HepG2 (cell line): ENCODE results near the gene PTPA. TPM values are rescaled to one million over a fixed set of nuclear protein-coding genes. Genes with fewer than 3 reads are reported as not detected.
A peak's percentile ranks its signal among the peaks of the same experiment; 100 is the strongest.

Source experiments
- MEIS1 ChIP-seq: sonication (generic); formaldehyde crosslinking; IDR thresholded peaks from 2 replicates; pipeline ENCODE4 v1.9.0; 2021; ENCODE audit warnings: mild to moderate bottlenecking, missing genetic modification reagents, moderate library complexity, borderline replicate concordance
- POLR2AphosphoS5 ChIP-seq: IDR thresholded peaks from 2 replicates; pipeline ENCODE4 v1.6.1; 2012; ENCODE audit warnings: low read depth, low read length
- ZNF138 ChIP-seq: sonication (generic); formaldehyde crosslinking; IDR thresholded peaks from 2 replicates; pipeline ENCODE4 v1.5.0; 2020; ENCODE audit warnings: mild to moderate bottlenecking, low read depth, missing genetic modification reagents
- ZNF430 ChIP-seq: sonication (generic); formaldehyde crosslinking; IDR thresholded peaks from 2 replicates; pipeline ENCODE4 v1.9.0; 2021; ENCODE audit warnings: mild to moderate bottlenecking, missing genetic modification reagents
- ZNF614 ChIP-seq: IDR thresholded peaks from 2 replicates; pipeline ENCODE4 v1.6.1; 2018; ENCODE audit warnings: missing biosample characterization, missing genetic modification reagents, inconsistent platforms, borderline replicate concordance
- polyA plus RNA-seq, 8 experiments: library from polyadenylated mRNA; depleted of rRNA in 3 of 8; stranded (reverse) in 7 of 8; unstranded in 1 of 8; fragments of >200 nt; fragmentation: Illumina TruSeq in 4 of 8; extraction: Trizol in 4 of 8; gene quantifications; 2 replicates each; pipeline versions ENCODE4 v1.2.1 to v1.2.3, GENCODE V29; 2011 to 2016; ENCODE audit warnings: low read depth in 4 of 8, missing spikeins in 1 of 8, mixed read lengths in 1 of 8; ENCODE audit not compliant: insufficient read depth in 1 of 8
- total RNA-seq, 5 experiments: library from RNA; depleted of rRNA; stranded (reverse); fragments of >200 nt; fragmentation: Illumina TruSeq; extraction: Trizol; gene quantifications; 2 replicates each; pipeline ENCODE4 v1.2.3, GENCODE V29; 2016; ENCODE audit warnings: low read depth in 1 of 5
- TF ChIP-seq, protein P1 (sequence below): sonication (generic); formaldehyde crosslinking; IDR thresholded peaks from 2 replicates; pipeline ENCODE4 v1.5.1; 2020; ENCODE audit warnings: mild to moderate bottlenecking, missing genetic modification reagents, moderate library complexity
- TF ChIP-seq, protein P2 (sequence below): IDR thresholded peaks from 2 replicates; pipeline ENCODE4 v1.6.1; 2016; ENCODE audit warnings: missing compliant biosample characterization, missing genetic modification reagents, borderline replicate concordance
- TF ChIP-seq, protein P3 (sequence below): IDR thresholded peaks from 2 replicates; pipeline ENCODE4 v1.6.1; 2018; ENCODE audit warnings: missing genetic modification reagents
- TF ChIP-seq, protein P4 (sequence below): sonication (generic); formaldehyde crosslinking; IDR thresholded peaks from 2 replicates; pipeline ENCODE4 v1.4.0; 2020; ENCODE audit warnings: missing genetic modification reagents
- TF ChIP-seq, protein P5 (sequence below): sonication (generic); formaldehyde crosslinking; IDR thresholded peaks from 2 replicates; pipeline ENCODE4 v1.8.0; 2022; ENCODE audit warnings: mild to moderate bottlenecking, missing genetic modification reagents
- TF ChIP-seq, protein P6 (sequence below): sonication (generic); formaldehyde crosslinking; IDR thresholded peaks from 2 replicates; pipeline ENCODE4 v1.4.0; 2020; ENCODE audit warnings: missing genetic modification reagents

The PTPA gene
- total and polyA plus RNA-seq, 2 of the 13 experiments (the other 11 are each of a cell fraction or from before 2014, with no cell fraction given) = 79.3 to 105 TPM

DNA sequence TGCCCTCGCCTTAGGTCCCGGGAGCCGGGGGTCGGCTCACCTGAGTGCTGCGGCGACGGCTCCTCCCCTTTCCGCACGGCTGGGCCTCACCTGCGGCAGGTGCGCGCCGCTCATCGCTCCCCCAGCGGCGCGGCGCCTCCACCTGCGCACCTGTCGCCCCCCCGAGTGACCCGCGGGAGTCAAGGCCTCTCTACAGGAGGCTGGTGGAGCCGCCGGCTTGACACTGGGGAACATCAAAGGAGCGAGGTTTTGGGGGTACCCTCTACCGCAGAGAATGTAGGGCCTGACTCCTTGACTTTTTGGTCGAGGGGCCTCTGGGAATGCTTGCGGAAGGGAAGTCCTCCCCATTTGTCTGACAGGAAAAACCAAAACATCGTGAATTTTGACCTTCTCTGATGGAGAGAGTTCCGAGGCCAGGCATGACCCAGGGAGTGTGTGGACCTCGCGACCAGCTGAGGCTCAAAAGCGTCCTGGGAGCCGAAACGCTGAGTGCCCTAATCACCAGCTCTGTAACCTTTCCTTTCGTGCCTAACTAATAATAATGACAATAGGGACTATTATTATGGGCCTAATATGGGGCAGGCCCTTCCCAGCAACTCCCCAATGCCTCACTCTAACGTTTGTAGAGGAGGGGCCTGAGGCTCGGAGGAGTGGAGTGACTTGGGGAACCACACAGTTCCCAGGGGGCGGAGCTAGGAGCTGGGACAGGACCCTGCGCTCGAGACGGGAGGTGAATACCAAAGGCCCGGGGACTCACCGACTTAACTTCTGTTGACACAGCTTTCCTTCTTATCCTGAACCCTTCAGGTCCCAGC is 67.6 kb downstream of the PTPA start (continued):
- TF ChIP-seq, protein P1, sequence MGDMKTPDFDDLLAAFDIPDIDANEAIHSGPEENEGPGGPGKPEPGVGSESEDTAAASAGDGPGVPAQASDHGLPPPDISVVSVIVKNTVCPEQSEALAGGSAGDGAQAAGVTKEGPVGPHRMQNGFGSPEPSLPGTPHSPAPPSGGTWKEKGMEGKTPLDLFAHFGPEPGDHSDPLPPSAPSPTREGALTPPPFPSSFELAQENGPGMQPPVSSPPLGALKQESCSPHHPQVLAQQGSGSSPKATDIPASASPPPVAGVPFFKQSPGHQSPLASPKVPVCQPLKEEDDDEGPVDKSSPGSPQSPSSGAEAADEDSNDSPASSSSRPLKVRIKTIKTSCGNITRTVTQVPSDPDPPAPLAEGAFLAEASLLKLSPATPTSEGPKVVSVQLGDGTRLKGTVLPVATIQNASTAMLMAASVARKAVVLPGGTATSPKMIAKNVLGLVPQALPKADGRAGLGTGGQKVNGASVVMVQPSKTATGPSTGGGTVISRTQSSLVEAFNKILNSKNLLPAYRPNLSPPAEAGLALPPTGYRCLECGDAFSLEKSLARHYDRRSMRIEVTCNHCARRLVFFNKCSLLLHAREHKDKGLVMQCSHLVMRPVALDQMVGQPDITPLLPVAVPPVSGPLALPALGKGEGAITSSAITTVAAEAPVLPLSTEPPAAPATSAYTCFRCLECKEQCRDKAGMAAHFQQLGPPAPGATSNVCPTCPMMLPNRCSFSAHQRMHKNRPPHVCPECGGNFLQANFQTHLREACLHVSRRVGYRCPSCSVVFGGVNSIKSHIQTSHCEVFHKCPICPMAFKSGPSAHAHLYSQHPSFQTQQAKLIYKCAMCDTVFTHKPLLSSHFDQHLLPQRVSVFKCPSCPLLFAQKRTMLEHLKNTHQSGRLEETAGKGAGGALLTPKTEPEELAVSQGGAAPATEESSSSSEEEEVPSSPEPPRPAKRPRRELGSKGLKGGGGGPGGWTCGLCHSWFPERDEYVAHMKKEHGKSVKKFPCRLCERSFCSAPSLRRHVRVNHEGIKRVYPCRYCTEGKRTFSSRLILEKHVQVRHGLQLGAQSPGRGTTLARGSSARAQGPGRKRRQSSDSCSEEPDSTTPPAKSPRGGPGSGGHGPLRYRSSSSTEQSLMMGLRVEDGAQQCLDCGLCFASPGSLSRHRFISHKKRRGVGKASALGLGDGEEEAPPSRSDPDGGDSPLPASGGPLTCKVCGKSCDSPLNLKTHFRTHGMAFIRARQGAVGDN (CRISPR knock-in tag) = peak; percentile 62; the same call in 1 of the 2 replicates
- TF ChIP-seq, protein P2, sequence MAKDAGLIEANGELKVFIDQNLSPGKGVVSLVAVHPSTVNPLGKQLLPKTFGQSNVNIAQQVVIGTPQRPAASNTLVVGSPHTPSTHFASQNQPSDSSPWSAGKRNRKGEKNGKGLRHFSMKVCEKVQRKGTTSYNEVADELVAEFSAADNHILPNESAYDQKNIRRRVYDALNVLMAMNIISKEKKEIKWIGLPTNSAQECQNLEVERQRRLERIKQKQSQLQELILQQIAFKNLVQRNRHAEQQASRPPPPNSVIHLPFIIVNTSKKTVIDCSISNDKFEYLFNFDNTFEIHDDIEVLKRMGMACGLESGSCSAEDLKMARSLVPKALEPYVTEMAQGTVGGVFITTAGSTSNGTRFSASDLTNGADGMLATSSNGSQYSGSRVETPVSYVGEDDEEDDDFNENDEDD (CRISPR knock-in tag) = no peak
- TF ChIP-seq, protein P3, sequence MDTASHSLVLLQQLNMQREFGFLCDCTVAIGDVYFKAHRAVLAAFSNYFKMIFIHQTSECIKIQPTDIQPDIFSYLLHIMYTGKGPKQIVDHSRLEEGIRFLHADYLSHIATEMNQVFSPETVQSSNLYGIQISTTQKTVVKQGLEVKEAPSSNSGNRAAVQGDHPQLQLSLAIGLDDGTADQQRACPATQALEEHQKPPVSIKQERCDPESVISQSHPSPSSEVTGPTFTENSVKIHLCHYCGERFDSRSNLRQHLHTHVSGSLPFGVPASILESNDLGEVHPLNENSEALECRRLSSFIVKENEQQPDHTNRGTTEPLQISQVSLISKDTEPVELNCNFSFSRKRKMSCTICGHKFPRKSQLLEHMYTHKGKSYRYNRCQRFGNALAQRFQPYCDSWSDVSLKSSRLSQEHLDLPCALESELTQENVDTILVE (CRISPR knock-in tag) = no peak
- TF ChIP-seq, protein P4, sequence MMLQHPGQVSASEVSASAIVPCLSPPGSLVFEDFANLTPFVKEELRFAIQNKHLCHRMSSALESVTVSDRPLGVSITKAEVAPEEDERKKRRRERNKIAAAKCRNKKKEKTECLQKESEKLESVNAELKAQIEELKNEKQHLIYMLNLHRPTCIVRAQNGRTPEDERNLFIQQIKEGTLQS = no peak
- TF ChIP-seq POLR2AphosphoS5 (no peak), ZNF430 (CRISPR knock-in tag) (0 out of 2 replicates have a peak, but pooled peaks have one; percentile 27), ZNF138 (no peak), ZNF614 (CRISPR knock-in tag) (no peak), MEIS1 (CRISPR knock-in tag) (no peak)
- TF ChIP-seq, protein P5, sequence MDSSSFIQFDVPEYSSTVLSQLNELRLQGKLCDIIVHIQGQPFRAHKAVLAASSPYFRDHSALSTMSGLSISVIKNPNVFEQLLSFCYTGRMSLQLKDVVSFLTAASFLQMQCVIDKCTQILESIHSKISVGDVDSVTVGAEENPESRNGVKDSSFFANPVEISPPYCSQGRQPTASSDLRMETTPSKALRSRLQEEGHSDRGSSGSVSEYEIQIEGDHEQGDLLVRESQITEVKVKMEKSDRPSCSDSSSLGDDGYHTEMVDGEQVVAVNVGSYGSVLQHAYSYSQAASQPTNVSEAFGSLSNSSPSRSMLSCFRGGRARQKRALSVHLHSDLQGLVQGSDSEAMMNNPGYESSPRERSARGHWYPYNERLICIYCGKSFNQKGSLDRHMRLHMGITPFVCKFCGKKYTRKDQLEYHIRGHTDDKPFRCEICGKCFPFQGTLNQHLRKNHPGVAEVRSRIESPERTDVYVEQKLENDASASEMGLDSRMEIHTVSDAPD (CRISPR knock-in tag) = 0 out of 2 replicates have a peak, but pooled peaks have one; percentile 20
- TF ChIP-seq, protein P6, sequence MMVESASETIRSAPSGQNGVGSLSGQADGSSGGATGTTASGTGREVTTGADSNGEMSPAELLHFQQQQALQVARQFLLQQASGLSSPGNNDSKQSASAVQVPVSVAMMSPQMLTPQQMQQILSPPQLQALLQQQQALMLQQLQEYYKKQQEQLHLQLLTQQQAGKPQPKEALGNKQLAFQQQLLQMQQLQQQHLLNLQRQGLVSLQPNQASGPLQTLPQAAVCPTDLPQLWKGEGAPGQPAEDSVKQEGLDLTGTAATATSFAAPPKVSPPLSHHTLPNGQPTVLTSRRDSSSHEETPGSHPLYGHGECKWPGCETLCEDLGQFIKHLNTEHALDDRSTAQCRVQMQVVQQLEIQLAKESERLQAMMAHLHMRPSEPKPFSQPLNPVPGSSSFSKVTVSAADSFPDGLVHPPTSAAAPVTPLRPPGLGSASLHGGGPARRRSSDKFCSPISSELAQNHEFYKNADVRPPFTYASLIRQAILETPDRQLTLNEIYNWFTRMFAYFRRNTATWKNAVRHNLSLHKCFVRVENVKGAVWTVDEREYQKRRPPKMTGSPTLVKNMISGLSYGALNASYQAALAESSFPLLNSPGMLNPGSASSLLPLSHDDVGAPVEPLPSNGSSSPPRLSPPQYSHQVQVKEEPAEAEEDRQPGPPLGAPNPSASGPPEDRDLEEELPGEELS (CRISPR knock-in tag) = no peak
- TF ChIP-seq, all 625 proteins: peak for 12
